C4-2B (cell line): ENCODE results near the gene LIPA.

Source experiments
- H3K27ac ChIP-seq: fragments of 450-650 bp; 2 replicates; pipeline ENCODE4 v1.5.1; 2017
- ZFX ChIP-seq: fragments of 450-650 bp; IDR thresholded peaks from 2 replicates; pipeline ENCODE4 v1.6.1; 2017
- TF ChIP-seq, protein P1 (sequence below): fragments of 450-650 bp; conservative IDR thresholded peaks from 2 replicates; pipeline ENCODE4 v1.5.1; 2017; ENCODE audit warnings: mild to moderate bottlenecking

LIPA gene

DNA sequence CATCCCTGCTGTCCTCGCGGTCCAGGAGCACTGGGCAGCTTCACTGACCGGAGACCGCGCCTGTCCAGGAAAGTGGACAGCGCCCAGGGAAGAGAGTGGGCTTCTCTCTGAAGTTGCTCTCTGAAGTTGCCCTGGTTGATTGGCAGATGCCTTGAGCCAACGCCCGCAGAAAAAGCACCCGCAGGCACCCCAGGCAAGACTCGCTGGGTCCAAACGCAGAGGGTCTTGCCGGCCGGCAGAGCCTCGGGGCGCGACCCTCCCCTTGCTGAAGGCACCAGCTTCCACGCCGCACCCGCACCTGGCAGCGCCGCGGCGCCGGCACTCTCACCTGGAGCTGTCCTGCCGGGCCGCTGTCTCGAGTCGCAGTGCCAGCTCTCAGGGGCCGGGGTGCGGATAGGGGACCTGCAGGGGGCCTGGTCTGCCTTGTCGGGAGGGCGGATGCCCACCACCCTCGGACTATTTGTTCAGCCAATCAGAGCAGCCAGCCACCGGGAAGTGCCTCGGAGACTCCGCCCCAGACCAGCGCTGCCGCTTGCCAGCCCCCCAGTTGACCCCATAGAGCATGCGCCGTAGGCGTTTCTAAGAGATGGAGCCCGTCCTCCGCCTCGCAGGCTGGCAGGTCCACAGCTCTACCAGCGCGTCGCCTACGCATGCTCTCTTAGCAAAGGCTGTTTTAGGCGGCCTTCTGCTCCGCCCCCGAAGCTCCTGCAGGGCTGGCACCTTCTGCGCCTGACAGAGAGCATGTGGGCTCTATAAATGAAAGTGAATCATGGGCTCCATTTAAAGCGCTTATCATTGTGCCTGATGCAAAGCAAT is at the start of gene LIPA:
Gene LIPA, minus strand, starts transcription at position 367 of the 816 bp plus-strand sequence. CDS start 4,127 bp downstream, outside the sequence.
- H3K27ac ChIP-seq, result peak within 1 kb of the TSS; percentile 70
- TF ChIP-seq, protein P1, sequence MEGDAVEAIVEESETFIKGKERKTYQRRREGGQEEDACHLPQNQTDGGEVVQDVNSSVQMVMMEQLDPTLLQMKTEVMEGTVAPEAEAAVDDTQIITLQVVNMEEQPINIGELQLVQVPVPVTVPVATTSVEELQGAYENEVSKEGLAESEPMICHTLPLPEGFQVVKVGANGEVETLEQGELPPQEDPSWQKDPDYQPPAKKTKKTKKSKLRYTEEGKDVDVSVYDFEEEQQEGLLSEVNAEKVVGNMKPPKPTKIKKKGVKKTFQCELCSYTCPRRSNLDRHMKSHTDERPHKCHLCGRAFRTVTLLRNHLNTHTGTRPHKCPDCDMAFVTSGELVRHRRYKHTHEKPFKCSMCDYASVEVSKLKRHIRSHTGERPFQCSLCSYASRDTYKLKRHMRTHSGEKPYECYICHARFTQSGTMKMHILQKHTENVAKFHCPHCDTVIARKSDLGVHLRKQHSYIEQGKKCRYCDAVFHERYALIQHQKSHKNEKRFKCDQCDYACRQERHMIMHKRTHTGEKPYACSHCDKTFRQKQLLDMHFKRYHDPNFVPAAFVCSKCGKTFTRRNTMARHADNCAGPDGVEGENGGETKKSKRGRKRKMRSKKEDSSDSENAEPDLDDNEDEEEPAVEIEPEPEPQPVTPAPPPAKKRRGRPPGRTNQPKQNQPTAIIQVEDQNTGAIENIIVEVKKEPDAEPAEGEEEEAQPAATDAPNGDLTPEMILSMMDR, result no peak
- TF ChIP-seq ZFX, result no peak

DNA sequence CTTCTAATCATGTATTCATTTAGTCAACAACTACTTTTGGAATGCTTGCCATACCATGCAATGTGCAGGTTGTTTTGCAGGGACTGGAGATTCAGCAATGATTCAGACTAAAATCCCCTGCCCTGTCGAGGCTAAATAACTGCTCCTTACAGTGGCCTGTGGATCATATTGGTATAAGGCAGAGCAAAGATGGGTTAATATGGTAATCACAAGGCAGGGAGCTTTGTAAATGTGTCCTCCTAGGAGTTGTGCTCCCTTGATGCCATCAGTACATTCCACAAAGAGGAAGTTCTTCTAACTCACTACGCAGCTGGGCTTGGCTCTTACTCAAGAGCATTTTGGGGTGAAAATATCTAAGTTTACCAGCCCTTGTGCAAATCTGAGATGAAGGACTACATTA is 49.7 kb upstream of the LIPA start:
- TF ChIP-seq ZFX, result no peak
- TF ChIP-seq, protein P1, result no peak
- H3K27ac ChIP-seq, result no peak overlapping the region

DNA sequence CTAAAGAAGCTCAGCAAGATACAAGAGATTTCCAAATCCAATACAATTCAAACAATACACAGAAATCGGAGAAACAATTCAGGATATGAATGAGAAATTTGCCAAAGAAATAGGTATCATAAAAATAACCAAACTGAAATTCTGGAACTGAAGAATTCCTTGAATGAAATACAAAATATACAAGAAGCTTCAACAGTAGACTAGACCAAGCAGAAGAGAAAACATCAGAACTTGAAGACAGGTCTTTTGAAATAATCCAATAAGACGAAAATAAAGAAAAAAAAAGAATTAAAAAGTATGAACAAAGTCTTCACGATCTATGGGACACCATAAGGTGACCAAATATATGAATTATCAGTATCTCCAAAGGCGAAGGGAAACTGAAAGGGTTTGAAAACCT is 47.5 kb upstream of the LIPA start:
- TF ChIP-seq ZFX, result no peak
- TF ChIP-seq, protein P1, result no peak
- H3K27ac ChIP-seq, result no peak overlapping the region

DNA sequence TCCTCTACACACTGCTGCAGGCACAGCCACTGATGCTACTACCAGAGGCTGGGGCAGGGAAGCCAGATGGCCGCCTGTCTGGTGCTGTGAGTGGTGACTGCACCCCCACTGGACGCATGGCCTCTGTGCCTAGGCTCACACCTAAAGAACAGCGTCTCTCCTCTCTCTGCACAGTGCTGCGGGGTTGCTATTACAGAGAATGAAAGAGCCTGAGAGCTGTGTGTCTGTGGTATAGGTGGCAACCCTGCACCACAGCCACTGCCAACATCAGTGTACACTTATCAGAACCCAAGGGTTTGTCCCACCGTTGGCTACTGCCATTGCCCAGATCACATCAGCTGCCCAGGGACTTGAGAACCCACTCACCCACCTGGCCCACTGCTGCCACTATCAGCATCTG is 46.2 kb upstream of the LIPA start:
- no peak for TF ChIP-seq ZFX
- TF ChIP-seq, protein P1, result no peak
- H3K27ac ChIP-seq, result no peak overlapping the region

DNA sequence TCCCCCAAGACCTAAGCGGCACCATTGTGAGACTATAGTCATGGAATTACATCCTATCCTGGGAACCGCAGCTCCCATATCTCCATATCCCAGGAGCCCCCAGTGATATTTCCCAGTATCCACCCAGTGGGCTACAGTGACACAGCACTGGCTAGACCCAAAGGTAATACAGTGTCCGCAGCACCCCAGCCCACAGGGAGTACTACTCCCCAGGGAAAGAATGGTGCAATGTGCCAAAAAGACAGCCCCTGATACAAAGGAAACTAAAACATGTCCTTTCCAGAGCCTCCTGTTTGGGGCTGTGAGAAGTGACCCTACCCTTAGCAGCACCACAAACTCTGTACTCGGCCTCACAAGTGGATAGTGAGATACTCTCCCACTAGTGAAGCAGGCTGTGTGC is 45.8 kb upstream of the LIPA start:
- no peak for TF ChIP-seq ZFX
- TF ChIP-seq, protein P1, result no peak

DNA sequence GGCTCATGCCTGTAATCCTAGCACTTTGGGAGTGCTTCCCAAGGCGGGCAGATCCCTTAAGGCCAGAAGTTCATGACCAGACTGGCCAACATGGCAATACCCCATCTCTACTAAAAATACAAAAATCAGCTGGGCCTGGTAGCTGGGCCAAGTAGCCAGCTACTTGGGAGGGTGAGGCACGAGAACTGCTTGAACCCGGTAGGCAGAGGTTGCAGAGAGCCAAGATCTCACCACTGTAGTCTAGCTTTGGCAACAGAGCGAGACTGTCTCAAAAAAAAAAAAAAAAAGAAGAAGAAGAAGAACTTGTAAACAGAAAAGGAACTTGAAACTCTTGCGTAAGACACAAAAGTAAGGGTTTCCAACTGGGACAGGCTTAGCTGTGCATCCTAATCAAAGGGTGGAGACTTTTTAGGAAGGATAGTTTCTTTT is 44.7 kb upstream of the LIPA start:
- no peak overlapping the region for H3K27ac ChIP-seq
- TF ChIP-seq ZFX, result no peak
- TF ChIP-seq, protein P1, result no peak

More for the DNA sequence above, 45.8 kb upstream of the LIPA start:
- H3K27ac ChIP-seq, result no peak overlapping the region

DNA sequence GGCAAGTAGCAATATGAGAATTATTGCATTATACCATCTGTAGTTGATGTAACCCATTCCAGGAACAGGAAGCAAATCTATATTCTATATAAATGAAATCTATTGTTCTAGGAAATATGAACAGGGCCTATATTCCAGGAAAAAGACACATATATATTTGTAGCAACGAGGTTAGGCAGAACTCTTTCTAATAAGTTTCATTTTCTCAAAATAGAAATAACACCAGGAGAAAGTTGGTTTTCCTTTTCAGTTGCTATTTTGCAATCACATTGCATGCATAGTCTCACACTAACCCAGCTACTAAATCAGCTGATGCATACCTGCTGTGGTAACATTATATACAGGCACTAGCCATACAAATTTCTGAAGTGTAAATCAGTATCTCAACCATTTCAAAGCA is 44.0 kb upstream of the LIPA start:
- TF ChIP-seq, protein P1, result no peak
- no peak for TF ChIP-seq ZFX
- no peak overlapping the region for H3K27ac ChIP-seq
